Measurements from ENCODE around the gene OR8J1. TPM values are rescaled to one million over a fixed set of nuclear protein-coding genes. Genes with fewer than 3 reads are reported as not detected.

OR8J1 gene
- total RNA-seq (not detected), polyA plus RNA-seq (not detected)

- no peak within 1 kb of the TSS for H3K27ac Mint-ChIP-seq
- no peaks in the 10 kb centered on the region for H3K27me3 Mint-ChIP-seq
- no peaks in the 10 kb centered on the region for H3K36me3 ChIP-seq (ENCODE audit: insufficient read depth, low read length)
- H3K9me3 ChIP-seq (ENCODE audit: control insufficient read depth in 1 of 2, low read length in 2 of 2) = peaks cover 0 to 4% of the 10 kb centered on the region in 2 donors
- H3K4me1 Mint-ChIP-seq = no peaks in the 10 kb centered on the region
- H3K27ac ChIP-seq (ENCODE audit: low read depth, low read length) = no peak within 1 kb of the TSS
- no peaks in the 10 kb centered on the region for H3K27me3 ChIP-seq (ENCODE audit: insufficient read depth, low read length)
- ChIA-PET POLR2A (ENCODE audit: partially characterized antibody) (no interaction called here), CTCF (ENCODE audit: partially characterized antibody) (no interaction called here)
- H3K36me3 Mint-ChIP-seq = no peaks in the 10 kb centered on the region
- intact Hi-C loops (cut with micrococcal nuclease) = no loop called here
- H3K4me3 ChIP-seq (ENCODE audit: low read length in 2 of 2) = no peak within 1 kb of the TSS
- H3K4me3 Mint-ChIP-seq = no peak within 1 kb of the TSS
- no peaks in the 10 kb centered on the region for H3K4me1 ChIP-seq (ENCODE audit: insufficient read depth, low read length)
- DNase-seq = no peak
- peaks cover 0 to 17% (median 8%) of the 10 kb centered on the region in 8 donors for H3K9me3 Mint-ChIP-seq
Observed at GRCh38 chr11:56353991-56354390, at the start of gene OR8J1. OR8J1 (plus strand) TSS chr11:56354291; CDS start chr11:56360247, 5,956 bp downstream.

- Mint-ChIP-seq H3K27me3 (no peaks in the 10 kb centered on the region), H3K9me3 (peaks cover 3 to 51% (median 26%) of the 10 kb centered on the region in 8 donors), H3K4me1 (peaks cover 0 to 1% (median 0%) of the 10 kb centered on the region in 4 donors), H3K4me3 (no peak overlapping the region), H3K27ac (no peak overlapping the region), H3K36me3 (no peaks in the 10 kb centered on the region)
- no peak overlapping the region for H3K4me3 ChIP-seq (ENCODE audit: low read length in 2 of 2)
- no peak overlapping the region for H3K27ac ChIP-seq (ENCODE audit: low read depth, low read length)
- intact Hi-C loops (cut with micrococcal nuclease) = no loop called here
- no peaks in the 10 kb centered on the region for H3K4me1 ChIP-seq (ENCODE audit: insufficient read depth, low read length)
- H3K36me3 ChIP-seq (ENCODE audit: insufficient read depth, low read length) = no peaks in the 10 kb centered on the region
- no peaks in the 10 kb centered on the region for H3K9me3 ChIP-seq (ENCODE audit: control insufficient read depth in 1 of 2, low read length in 2 of 2)
- DNase-seq = no peak
- ChIA-PET POLR2A (ENCODE audit: partially characterized antibody) (no interaction called here), CTCF (ENCODE audit: partially characterized antibody) (no interaction called here)
- no peaks in the 10 kb centered on the region for H3K27me3 ChIP-seq (ENCODE audit: insufficient read depth, low read length)
Observed at GRCh38 chr11:56307836-56308235, 46.3 kb upstream of the OR8J1 start.

- intact Hi-C loops (cut with micrococcal nuclease) = no loop called here
Observed at GRCh38 chr11:56314844-56315243, 39.2 kb upstream of the OR8J1 start, which contains the start of gene OR8K3. OR8K3 (plus strand) TSS chr11:56315144; CDS start chr11:56318307, 3,163 bp downstream.

GRCh38 chr11:56331861-56332491, 22.1 kb upstream of the OR8J1 start:
- H3K36me3 Mint-ChIP-seq = no peaks in the 10 kb centered on the region
- no peak overlapping the region for H3K27ac Mint-ChIP-seq
- H3K27me3 ChIP-seq (ENCODE audit: insufficient read depth, low read length) = no peaks in the 10 kb centered on the region
- ChIA-PET POLR2A (ENCODE audit: partially characterized antibody) (no interaction called here), CTCF (ENCODE audit: partially characterized antibody) (no interaction called here)
- H3K36me3 ChIP-seq (ENCODE audit: insufficient read depth, low read length) = no peaks in the 10 kb centered on the region
- peaks cover 0 to 28% (median 10%) of the 10 kb centered on the region in 8 donors for H3K9me3 Mint-ChIP-seq
- no peak overlapping the region for H3K27ac ChIP-seq (ENCODE audit: low read depth, low read length)
- H3K4me3 ChIP-seq (ENCODE audit: low read length in 2 of 2) = no peak overlapping the region
- no peaks in the 10 kb centered on the region for H3K27me3 Mint-ChIP-seq
- H3K4me3 Mint-ChIP-seq = no peak overlapping the region
- no peaks in the 10 kb centered on the region for H3K9me3 ChIP-seq (ENCODE audit: control insufficient read depth in 1 of 2, low read length in 2 of 2)
- intact Hi-C loops (cut with micrococcal nuclease) = no loop called here
- no peaks in the 10 kb centered on the region for H3K4me1 Mint-ChIP-seq
- H3K4me1 ChIP-seq (ENCODE audit: insufficient read depth, low read length) = no peaks in the 10 kb centered on the region
- no peak for DNase-seq

More at GRCh38 chr11:56314844-56315243, 39.2 kb upstream of the OR8J1 start, which contains the start of gene OR8K3:
- no peaks in the 10 kb centered on the region for H3K4me1 Mint-ChIP-seq
- no peak within 1 kb of the TSS for H3K27ac Mint-ChIP-seq
- no peak within 1 kb of the TSS for H3K4me3 Mint-ChIP-seq
- POLR2A ChIA-PET (ENCODE audit: partially characterized antibody) = no interaction called here
- H3K4me1 ChIP-seq (ENCODE audit: insufficient read depth, low read length) = no peaks in the 10 kb centered on the region
- DNase-seq = no peak
- no peaks in the 10 kb centered on the region for H3K27me3 ChIP-seq (ENCODE audit: insufficient read depth, low read length)
- H3K27me3 Mint-ChIP-seq = no peaks in the 10 kb centered on the region
- H3K27ac ChIP-seq (ENCODE audit: low read depth, low read length) = no peak within 1 kb of the TSS
- H3K9me3 Mint-ChIP-seq = peaks cover 0 to 28% (median 9%) of the 10 kb centered on the region in 8 donors
- H3K4me3 ChIP-seq (ENCODE audit: low read length in 2 of 2) = no peak within 1 kb of the TSS
- no peaks in the 10 kb centered on the region for H3K36me3 Mint-ChIP-seq
- no peaks in the 10 kb centered on the region for H3K9me3 ChIP-seq (ENCODE audit: control insufficient read depth in 1 of 2, low read length in 2 of 2)
- CTCF ChIA-PET (ENCODE audit: partially characterized antibody) = no interaction called here
- H3K36me3 ChIP-seq (ENCODE audit: insufficient read depth, low read length) = no peaks in the 10 kb centered on the region

GRCh38 chr11:56333156-56333555, 20.9 kb upstream of the OR8J1 start:
- no peaks in the 10 kb centered on the region for H3K27me3 ChIP-seq (ENCODE audit: insufficient read depth, low read length)
- H3K4me1 ChIP-seq (ENCODE audit: insufficient read depth, low read length) = no peaks in the 10 kb centered on the region
- no peak overlapping the region for H3K4me3 ChIP-seq (ENCODE audit: low read length in 2 of 2)
- no peak overlapping the region for H3K27ac ChIP-seq (ENCODE audit: low read depth, low read length)
- ChIA-PET POLR2A (ENCODE audit: partially characterized antibody) (no interaction called here), CTCF (ENCODE audit: partially characterized antibody) (no interaction called here)
- H3K4me3 Mint-ChIP-seq = no peak overlapping the region
- no peaks in the 10 kb centered on the region for H3K36me3 Mint-ChIP-seq
- H3K27ac Mint-ChIP-seq = no peak overlapping the region
- H3K36me3 ChIP-seq (ENCODE audit: insufficient read depth, low read length) = no peaks in the 10 kb centered on the region
- H3K9me3 ChIP-seq (ENCODE audit: control insufficient read depth in 1 of 2, low read length in 2 of 2) = no peaks in the 10 kb centered on the region
- H3K4me1 Mint-ChIP-seq = no peaks in the 10 kb centered on the region
- no peak for DNase-seq
- peaks cover 0 to 29% (median 14%) of the 10 kb centered on the region in 8 donors for H3K9me3 Mint-ChIP-seq
- intact Hi-C loops (cut with micrococcal nuclease) = no loop called here
- H3K27me3 Mint-ChIP-seq = no peaks in the 10 kb centered on the region

- no peak overlapping the region for H3K27ac ChIP-seq (ENCODE audit: low read depth, low read length)
- H3K27me3 Mint-ChIP-seq = no peaks in the 10 kb centered on the region
Observed at GRCh38 chr11:56340289-56340688, 13.8 kb upstream of the OR8J1 start.

GRCh38 chr11:56345739-56346138, 8.4 kb upstream of the OR8J1 start, which contains the start of gene OR8K1:
OR8K1 (plus strand) TSS chr11:56346039; CDS start chr11:56346039, 0 bp downstream.
- ChIA-PET POLR2A (ENCODE audit: partially characterized antibody) (no interaction called here), CTCF (ENCODE audit: partially characterized antibody) (interaction anchor here (1.0 kb wide), 1 partner anchor 9 kb away, joined by 3 read pairs; no protein-coding TSS in a partner anchor)
- Histone ChIP-seq H3K27me3 (ENCODE audit: insufficient read depth, low read length) (no peaks in the 10 kb centered on the region), H3K27ac (ENCODE audit: low read depth, low read length) (no peak within 1 kb of the TSS), H3K36me3 (ENCODE audit: insufficient read depth, low read length) (no peaks in the 10 kb centered on the region), H3K4me3 (ENCODE audit: low read length in 2 of 2) (no peak within 1 kb of the TSS), H3K9me3 (ENCODE audit: control insufficient read depth in 1 of 2, low read length in 2 of 2) (no peaks in the 10 kb centered on the region), H3K4me1 (ENCODE audit: insufficient read depth, low read length) (no peaks in the 10 kb centered on the region)
- H3K27ac Mint-ChIP-seq = no peak within 1 kb of the TSS
- H3K4me1 Mint-ChIP-seq = no peaks in the 10 kb centered on the region
- DNase-seq = no peak
- intact Hi-C loops (cut with micrococcal nuclease) = no loop called here
- peaks cover 1 to 30% (median 15%) of the 10 kb centered on the region in 8 donors for H3K9me3 Mint-ChIP-seq
- no peaks in the 10 kb centered on the region for H3K27me3 Mint-ChIP-seq
- no peak within 1 kb of the TSS for H3K4me3 Mint-ChIP-seq
- H3K36me3 Mint-ChIP-seq = no peaks in the 10 kb centered on the region

More at GRCh38 chr11:56340289-56340688, 13.8 kb upstream of the OR8J1 start:
- Histone ChIP-seq H3K9me3 (ENCODE audit: control insufficient read depth in 1 of 2, low read length in 2 of 2) (no peaks in the 10 kb centered on the region), H3K27me3 (ENCODE audit: insufficient read depth, low read length) (no peaks in the 10 kb centered on the region), H3K4me1 (ENCODE audit: insufficient read depth, low read length) (no peaks in the 10 kb centered on the region), H3K4me3 (ENCODE audit: low read length in 2 of 2) (no peak overlapping the region), H3K36me3 (ENCODE audit: insufficient read depth, low read length) (no peaks in the 10 kb centered on the region)
- no peaks in the 10 kb centered on the region for H3K4me1 Mint-ChIP-seq
- no peaks in the 10 kb centered on the region for H3K36me3 Mint-ChIP-seq
- H3K4me3 Mint-ChIP-seq = no peak overlapping the region
- no peak overlapping the region for H3K27ac Mint-ChIP-seq
- ChIA-PET CTCF (ENCODE audit: partially characterized antibody) (no interaction called here), POLR2A (ENCODE audit: partially characterized antibody) (no interaction called here)
- no peak for DNase-seq
- intact Hi-C loops (cut with micrococcal nuclease) = no loop called here
- peaks cover 5 to 40% (median 27%) of the 10 kb centered on the region in 8 donors for H3K9me3 Mint-ChIP-seq

Data from CD4-positive, alpha-beta memory T cell (primary cell).